Activated effector memory CD4-positive, alpha-beta T cell treated with anti-CD3 and anti-CD28 coated beads, Interleukin-2, amount 50 U/mL, for 16 hours (primary cell): Measurements from ENCODE around the gene IKBKE.
A peak's percentile ranks its signal among the peaks of the same experiment; 100 is the strongest.

Source experiments
- DNase-seq: peaks from one replicate; pipeline ENCODE4 v3.0.0-alpha.2; 2020

IKBKE gene

DNA sequence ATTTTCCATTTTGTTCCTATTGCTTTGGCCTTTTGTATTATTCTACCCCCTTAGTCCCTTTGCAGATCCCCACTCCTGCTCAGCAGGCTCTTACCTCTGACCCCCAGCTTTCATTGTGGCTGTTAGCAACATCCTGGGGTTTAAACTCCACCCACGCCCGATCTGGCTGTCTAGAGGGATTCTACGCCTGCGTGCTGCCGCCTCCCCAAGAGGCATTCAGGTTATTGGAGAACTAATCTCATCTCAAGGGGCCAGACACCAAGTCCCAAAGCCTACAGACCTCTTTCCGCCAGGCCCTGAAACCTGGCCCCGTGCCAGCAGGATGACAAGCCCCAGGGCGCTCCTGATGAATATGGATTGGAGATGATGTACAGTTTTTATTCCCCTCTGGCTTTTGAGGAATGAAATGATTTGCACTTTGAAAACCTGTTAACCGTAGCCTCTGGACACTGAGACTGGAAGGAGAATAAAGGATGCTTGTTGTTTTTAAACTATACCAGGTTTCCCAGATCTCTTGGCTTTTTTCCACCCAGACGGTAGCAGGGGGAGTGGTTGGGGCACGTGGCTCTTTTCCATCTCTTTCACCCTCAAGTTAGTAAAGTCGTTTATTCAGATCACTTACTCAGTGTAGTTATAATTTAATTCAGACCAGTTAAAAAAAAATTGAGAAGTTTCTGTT is 14.5 kb upstream of the IKBKE start:
- no peak for DNase-seq

DNA sequence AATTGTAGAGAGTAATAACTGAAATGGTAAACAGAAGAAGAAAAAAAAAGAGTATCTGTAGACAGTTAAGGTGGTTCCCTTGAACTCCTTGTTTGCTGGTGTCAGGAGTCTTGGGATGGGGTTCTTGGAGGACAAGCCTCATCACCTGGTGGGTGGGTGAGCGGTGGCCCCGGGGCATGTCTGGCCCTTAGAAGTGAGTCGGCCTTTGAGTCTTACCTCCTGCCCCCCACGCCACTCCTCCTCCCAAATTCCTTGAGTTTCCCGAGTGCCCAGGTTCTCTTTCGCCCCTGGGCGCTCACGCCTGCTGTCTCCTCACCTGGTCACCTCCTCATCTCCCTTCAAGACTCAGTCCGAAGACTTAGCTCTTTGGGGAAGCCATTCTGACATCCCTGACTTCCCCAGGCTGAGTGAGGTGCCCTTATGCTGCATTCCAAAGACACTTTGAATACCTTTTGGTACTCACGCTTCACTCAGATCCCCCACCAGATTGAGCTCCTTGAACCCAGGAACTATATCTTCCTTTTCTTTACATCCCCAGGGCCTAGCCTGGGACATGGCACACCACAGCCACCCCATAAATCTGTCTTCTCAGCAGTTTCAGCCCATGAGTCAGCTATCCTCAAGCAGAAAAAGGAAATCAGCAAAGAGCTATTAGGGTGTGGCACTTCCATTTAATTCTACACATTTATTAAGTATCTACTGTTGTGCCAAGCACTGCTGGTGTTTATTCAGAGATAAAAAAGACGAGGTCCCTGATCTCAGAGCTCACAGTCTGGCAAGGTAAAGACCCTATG is 13.5 kb upstream of the IKBKE start:
- no peak for DNase-seq

DNA sequence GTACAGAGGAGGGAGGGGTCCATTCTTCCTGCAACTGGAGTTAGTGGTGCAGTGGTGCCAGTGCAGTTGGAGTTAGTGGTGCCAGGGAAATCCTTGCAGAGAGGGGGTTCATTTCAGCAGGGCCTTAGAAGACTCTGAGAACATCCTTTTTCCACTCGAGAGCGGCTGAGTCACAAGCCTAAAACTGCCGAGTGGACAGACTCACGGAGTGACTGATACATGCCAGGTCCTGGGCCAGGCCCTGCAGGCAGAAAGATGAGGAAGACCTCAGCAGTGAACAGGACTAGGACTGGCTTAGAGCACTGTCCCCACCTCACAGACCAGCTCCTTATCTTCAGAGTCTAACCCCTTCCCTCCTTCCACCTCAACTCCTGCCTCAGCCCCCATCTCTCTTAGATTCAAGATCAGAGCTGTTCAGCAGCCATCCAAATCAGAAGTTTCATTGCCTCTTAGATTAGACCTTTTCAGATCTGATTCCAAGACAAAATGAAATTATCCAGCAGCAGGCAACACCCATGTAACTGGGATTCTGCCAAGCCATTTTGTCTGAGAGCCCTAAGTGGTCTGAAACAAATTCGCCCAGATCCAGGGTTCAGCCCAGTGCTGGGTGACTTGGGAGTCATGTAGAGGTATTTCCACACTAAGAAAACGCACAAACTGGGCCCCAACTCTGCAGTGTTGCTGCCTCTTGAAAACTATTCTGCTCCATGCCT is 12.7 kb upstream of the IKBKE start:
- DNase-seq, result no peak

DNA sequence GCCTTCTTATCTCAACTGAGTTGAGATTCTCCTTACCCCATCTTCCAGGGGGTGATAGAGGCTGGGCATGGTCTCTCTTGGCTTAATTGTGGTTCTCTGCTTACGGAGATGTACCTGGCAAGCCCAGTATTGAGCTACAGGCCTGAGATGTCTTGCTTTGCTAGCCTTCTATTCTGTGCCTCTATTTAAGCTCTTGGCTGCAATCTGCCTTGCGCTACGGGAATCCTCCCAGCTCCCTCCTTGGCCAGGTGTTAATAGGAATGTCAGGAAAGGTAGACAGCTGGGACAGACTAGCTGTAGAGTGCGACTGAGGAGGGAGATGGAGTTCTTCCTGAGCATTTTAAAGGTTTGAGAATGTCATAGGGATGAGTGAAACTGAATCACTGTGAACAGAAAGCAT is 10.6 kb upstream of the IKBKE start:
- no peak for DNase-seq

DNA sequence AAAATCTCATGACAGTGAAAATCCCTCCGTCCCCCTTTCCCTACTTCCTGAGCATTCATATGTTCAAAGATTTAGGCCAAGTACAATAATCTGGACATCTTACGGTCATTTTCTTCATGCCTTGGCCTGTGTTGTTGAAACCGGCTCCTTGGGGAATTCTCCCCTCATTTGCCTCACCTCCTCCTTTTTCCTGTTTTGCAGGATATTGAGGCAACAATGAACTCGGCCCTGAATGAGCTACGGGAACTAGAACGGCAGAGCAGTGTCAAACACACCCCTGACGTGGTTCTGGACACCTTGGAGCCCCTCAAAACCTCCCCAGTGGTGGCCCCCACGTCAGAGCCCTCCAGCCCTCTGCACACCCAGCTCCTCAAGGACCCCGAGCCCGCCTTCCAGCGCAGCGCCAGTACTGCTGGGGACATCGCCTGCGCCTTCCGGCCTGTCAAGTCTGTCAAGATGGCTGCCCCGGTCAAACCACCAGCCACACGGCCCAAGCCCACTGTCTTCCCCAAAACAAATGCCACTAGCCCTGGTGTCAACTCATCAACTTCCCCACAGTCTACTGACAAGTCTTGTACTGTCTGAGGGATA is 9.3 kb upstream of the IKBKE start:
- no peak for DNase-seq

DNA sequence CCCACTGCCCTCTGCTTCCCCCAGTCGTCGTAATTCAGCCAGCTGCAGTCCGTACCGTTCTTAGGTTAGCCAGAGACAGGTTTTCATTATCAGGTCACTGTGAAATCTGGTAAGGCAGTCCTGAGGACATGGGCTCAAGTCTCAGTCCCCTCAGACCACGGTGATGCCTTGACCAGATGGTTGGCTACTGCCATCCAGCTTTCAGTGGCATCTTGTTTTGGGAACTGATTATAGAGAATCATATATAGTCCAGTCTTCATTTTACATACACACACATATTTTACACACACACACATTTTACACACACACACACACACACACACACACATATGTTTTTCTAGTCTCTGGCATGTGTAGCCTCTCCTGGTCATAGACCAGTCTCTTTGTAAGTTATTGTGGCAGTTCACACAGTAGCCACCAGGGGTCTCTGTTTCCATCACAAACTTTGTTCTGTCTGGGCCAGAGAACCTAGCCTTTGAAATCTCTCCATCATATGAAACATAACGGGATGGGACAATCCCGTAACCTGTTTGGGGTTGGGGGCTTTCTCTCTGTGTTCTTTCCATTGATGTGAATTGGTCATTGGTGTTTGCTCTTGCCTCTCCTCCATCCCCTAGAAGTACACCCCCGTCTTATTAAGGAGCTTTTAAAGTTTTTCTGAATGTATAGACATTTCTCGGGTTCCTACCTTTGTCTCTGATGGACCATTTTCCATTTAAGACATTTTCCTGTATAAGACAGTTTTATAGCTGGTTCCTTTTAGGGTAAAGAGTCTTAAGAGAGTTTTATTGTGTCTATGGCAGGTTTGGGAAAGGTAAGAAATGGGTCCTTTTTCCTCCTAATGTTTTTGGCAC is 8.4 kb upstream of the IKBKE start:
- DNase-seq, result peak; percentile 87

DNA sequence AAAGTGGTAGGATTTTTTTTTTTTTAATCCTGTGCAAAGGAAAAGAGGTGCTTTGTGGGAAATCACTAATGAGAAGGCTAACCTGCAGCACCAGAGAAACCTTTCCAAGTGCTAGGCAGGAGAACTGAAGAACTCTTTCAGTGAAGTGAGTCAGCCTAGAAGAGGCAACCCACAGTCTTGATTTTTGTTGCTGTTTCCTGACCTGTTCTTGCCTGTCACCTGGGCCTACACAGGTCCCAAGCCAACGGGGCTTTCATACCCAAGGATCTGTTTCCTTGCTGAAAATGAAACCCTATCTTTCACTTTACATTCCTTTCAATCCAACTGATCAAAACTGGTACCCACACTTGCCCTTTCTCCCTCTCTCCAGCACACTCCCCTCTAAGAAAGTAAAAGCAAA is 7.1 kb upstream of the IKBKE start:
- no peak for DNase-seq

DNA sequence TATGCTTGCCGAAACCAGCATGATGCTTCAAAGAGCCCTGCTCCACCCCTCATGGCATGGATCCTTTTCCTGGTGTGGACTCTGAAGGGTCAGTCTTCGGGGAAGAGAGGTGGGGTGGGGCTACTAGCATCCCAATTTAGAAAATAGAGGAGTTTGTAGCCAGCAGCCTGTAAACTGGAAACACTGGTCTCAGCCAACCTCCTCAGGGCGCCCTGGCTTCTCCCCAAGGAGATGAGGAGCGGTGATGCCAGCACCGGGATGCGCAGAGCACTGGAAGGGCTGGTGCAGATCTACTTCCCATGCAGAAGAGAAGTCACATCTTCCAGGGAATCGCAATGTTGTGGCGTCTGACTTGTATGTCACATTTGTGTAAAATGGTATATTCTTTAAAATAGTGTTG is 6.4 kb upstream of the IKBKE start:
- no peak for DNase-seq

DNA sequence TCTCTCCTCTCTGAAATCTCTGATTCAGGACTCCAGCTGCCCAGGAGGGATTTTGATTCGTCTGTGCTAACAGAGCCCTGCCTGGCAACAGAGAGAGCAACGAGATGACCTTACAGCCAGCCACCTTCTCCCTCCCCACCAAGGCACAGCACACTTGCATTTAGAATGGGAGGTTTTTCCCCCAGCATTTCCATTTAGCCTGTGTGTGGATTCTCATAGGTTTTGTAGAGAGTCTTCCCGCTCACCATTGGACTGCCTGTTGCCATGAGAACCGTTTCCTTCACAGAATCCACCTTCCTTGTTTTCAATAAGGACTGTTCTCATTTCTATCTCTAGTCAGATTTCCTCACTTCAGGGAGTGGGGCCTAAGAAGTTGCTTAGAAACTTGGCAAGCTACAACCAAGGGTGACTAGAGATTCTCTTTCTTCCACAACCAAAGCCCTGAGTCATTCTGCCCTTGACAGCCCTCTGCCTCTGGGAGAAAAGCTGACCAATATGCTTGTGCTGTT is 5.8 kb upstream of the IKBKE start:
- no peak for DNase-seq

DNA sequence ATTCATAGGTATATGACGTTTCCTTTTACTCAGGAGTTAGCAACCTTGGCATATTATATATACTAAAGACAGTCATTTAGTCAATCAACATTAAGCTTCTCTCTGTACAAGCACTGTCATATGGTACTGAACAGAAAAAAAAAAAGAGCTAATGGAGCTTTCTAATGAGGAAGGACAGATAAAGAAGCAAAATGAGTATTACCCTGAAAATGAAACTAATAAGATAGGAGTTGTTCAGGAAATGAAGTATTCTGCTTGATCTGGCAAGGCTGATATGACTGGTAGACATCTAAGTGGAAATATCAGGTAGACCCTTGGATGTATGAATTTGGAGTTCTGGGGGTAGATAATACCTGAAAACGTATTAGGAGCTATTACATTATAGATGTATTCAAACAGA is 4.3 kb upstream of the IKBKE start:
- DNase-seq, result no peak

DNA sequence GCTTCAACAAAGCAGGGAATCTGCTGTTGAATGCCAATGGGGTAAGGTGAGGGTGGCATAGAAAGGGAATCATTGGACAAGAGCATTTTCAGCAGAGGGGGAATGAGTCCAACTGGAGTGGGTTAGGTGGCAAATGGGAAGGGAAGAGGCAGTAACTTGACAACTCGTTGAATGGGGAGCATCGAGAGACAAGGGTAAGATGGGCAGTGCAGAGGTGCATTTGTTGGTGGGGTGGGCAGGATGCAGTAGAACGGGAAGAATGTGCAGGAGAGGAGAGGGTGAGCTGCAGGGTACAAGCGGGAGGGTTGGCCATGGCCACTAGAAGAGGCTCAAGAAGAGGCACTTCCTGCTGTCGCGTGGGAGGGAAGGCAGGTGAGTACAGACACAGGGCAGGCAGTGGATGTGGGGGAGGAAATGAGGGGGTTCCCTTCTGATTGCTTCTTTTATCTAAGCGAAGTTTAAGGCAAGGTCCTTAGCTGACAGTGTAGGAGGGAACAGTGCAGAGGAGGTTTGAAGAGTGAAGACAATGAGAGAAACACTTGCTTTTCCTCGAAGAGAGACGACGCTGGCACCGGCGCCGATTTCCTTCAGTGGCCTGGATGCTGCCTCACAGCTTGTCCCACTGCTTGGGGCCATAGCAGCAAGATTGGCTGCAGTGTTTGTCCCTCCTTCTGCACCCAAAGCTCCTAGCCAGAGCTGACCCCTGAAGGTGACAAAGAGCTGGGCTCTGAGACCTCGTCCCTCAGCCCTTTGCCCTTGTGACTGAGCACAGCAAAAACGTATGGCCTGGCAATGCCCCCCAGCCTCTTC is 3.2 kb upstream of the IKBKE start:
- DNase-seq, result peak; percentile 71

DNA sequence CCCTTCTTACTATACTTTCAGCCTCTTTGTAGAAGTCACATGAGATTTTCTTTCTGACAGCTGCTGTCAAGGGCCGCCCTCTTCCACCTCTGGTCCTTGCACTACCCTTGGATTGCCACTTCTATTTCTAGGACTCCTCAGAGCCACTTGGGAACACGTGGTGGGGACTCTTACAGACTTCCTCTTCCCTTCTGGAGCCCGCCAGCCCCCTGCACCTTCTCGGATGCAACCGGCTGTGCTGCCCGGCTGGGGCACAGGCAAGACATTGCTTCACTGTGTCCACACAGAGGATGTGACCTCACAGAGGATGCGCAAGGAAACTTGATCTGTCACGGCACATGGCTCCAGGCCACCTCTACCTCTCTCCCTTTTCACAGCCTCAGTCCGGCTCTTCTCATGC is 2.4 kb upstream of the IKBKE start:
- no peak for DNase-seq

DNA sequence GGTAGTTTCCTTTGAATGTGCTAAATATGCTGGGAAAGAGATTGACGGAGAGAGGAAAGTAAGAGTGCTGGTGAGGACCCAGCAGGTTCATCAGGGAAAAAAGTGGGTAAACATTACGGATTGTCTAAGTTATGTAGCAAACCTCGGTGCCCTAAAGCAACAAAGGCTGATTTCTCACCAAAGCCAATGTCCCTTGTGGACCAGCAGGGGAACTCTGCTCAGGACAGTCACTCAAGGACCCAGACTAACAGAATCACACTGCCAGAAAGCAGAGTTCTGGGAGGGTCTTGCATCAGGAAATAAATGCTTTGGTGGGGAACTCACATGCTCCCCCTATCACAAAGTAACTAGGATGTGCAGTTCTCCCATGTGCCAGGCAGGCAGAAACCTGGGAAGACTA is 1.7 kb upstream of the IKBKE start:
- DNase-seq, result no peak

DNA sequence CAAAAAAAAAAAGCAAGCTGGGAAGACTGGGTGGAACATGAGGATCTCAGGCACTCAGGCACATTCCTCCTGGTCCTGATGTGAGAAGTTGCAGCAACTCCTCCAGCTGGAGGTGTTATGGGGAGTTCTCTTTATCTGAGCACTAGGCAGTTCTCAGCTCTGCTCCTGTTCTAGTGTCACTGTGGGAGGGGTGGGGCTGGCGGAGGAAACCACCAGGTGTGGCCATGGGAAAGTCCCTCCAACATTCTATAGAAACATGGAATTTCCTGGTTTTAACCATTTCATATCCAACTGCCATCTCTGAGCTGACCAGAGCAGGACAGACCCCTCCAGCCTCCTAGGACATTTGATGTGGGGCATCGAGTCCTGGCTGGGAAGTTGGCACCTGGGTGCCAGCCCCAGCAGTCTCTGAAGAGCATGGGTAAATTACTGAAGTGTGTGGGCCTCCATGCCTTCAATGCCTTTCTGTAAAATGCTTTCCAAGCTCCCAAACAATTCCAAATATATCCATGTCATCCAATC is 804 bp upstream of the IKBKE start:
- peak; percentile 82 for DNase-seq

DNA sequence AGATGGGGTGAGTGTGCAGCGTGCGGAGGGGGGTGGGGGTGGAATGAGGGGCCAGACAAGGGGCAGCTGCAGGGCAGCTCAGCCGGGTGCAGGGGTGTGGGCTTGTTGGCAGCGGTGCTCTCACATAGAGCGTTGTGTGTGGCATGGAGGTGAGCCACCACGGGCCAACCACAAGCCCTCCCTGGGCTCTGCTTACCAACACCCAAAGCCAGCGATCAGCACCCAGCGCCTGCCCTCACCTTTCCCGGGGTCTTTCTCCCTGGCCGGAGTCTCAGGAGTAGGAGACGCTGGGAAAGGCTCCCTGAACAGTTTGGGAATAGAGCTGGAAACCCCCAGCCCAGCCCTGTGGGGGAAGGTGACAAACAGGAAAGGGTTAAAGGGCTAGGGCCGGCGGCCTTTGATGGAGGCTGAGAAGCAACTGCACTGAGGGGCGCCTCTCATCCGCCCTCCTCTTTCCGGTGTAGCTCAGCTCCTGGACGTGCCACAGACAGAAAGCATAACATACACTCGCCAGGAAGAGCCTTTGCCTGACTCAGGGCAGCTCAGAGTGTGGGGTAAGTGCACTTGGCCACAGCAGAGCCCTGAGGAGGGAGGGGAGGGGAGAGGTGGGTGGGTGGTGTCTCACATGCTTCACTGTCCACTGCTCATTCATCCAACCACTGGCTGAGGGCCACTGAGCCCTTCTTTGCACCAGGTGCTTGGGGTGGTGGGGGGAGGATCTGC is 577 bp downstream of the IKBKE start:
- DNase-seq, result peak; percentile 80

DNA sequence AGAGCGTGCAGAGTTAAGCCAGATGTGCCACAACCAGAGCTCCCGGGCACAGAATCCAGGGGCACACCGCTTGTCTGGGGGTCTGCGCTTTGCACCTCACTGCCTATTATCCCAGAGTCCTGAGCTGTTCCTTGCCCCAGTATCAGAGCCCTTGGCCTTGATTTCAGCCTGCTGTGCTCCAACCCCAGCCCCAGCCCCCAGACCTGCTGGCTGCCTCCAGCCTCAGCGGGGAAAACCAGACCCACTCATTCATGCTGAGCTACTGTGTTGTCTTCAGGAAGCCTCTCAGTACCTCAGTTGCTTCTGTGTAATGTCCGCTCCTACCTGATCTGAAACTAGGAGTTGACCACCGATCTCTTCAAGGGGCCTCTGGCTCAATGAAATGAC is 1.1 kb downstream of the IKBKE start:
- DNase-seq, result peak; percentile 73

DNA sequence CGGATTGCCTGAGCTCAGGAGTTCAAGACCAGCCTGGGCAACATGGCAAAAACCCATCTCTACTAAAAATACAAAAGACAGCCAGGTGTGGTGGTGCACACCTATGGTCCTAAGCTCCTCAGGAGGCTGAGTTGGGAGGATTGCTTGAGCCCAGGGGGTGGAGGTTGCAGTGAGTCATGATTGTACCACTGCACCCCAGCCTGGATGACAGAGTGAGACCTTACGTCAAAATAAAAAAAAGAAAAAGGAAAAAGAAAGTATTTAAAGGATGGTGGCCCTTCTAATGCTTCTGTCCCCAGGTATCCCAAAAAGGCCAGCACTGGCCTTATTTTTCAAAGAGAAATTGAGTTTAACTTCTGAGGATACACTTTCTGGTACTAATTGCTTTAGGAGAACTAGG is 1.7 kb downstream of the IKBKE start:
- DNase-seq, result no peak

DNA sequence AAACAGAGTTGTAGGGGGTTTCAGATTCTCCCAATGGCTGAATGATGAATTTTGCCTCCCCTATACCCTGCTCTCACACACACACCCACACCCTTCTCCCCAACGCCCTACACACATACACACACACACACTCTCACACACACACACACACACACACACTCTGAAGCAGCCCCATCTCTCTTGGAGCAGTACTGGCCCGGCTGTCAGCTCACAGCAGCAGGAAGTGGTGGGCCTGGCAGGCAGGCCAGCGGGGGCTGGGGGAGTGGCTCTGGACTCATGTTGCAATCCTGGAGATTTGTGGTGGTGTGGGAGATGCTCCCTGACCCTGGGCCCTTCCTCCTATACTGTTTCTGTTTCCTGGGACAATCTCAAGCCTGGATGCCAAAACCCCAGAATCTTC is 2.2 kb downstream of the IKBKE start:
- DNase-seq, result peak; percentile 73

DNA sequence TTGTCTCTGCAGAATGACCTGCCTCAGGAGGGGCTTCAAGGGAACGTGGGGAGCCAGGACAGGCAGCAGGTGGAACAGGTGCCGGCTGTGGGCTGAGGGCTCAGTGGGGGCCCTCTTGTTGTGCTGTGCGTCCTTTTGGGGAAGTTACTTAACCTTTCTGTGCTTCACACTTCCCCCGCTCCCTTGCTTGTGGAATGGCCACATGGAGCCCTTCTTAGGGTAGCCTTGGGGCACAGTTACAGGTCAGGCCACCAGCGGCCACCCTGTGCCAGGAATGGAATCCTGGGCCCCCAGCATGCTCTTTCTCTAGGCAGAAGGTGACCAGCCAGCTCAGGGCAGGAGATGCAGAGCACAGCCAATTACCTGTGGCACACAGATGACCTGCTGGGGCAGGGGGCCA is 2.6 kb downstream of the IKBKE start:
- no peak for DNase-seq

DNA sequence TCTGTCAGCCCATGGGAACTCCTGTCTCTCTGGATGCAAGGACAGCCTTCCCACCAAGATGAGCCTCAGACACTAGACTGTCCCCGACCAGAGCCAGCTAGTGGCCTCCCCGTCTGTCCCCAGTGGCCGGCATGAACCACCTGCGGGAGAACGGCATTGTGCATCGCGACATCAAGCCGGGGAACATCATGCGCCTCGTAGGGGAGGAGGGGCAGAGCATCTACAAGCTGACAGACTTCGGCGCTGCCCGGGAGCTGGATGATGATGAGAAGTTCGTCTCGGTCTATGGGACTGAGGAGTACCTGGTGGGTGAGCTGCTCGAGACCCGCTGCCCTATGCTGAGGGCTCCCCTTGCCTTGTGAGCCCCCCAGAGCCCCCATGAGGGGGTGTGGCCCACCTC is 5.8 kb downstream of the IKBKE start:
- DNase-seq, result no peak

DNA sequence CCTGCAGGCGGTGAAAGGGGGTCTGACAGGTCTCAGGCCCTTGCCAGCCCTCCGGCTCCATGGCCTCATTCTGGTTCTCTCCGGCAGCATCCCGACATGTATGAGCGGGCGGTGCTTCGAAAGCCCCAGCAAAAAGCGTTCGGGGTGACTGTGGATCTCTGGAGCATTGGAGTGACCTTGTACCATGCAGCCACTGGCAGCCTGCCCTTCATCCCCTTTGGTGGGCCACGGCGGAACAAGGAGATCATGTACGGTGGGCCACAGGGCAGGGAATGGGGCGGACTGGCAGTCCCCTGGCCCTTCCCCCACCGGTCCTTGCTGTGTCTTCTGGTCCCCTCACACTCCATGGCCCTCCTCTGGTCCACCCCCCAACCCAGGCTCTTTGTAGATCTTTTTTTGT is 6.3 kb downstream of the IKBKE start:
- DNase-seq, result no peak
